Endothelial cell of hepatic sinusoid (primary cell): ENCODE data around the gene KCNT1.

Source experiments
- in situ Hi-C: cut with HindIII; loops from 2 replicates; pipeline ENCODE4 v1.10.0; 2017; ENCODE audit warnings: low sequenced_read_pairs

Gene KCNT1

DNA sequence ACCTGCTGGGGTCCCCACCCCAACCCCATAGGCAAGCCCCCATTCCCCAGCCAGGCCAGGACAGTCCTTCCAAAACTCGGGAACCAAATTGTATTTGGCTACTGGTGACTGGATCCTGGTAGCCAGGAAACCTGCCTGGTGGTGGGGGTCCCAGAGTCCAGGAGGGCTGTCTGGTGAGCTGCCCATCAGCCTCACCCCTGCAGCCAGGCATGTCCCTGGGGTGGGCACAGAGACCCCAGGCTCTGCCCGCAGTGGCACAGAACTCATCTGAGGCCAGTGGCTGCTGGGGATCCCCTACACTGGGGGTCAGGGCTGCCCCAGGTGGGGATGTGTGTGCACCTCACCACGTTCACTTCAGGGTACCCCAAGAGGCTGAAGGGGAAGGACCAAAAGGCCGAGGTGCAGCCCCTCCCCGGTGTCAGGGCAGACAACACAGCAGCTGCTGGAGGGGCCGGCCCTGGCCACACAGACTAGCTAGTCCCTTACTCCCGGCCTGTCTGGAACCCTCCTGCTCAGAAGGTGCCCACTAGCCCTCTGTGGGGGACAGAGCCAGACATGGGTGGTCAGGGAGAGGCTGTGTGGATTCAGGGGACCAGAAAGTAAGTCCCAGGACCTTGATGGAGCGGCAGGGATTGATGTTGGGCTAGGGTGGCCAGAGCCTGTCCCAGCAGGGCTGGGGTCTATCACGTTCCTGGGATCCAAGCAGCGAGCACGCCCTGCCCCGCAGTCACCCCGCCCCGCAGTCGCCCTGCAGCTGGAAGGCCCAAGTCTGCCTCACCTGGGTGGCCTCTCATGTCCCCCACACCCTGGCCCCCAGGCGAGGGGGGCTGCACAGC lies 91.5 kb downstream of the KCNT1 start:
- in situ Hi-C loops = no loop called here

DNA sequence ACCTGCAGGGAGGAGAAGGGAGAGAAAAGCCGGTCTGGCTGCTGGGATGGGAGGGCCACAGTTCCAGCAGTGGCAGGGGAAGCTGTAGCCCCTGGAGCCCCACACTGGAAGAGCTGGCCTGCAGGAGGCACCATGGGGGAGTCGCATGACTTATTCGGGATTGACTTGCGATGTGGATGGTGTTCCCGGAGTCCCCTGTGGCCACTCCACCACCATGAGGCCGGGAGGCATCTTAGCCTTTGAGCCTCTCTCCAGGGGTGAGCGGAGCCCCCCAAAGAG lies 92.0 kb downstream of the KCNT1 start:
- in situ Hi-C loops = no loop called here

DNA sequence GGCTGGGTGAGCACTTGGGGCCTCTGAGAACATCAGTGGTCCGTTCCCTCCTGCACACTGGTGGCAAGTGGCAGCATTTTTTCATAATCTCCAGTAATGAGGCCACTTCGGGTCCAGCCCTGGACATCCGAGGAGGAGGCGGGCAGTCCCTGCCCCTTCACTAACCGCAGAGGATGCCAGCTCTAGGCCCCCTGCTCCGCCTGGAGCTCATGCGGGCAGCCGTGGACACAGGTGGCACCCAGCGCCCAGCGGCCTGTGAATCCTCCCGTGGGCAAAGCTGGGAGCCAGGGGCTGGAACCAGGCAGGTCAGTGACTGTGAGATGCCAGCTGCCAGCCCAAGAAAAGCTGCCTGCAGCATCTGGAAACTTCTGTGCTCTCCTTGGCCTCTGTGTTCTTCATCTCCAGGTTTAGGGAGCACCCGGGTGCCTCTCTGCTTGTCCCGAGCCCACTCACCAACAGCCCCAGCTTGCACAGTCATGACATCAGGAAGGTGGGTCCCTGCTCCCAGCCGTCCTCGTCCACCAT lies 92.4 kb downstream of the KCNT1 start:
- in situ Hi-C loops = no loop called here

DNA sequence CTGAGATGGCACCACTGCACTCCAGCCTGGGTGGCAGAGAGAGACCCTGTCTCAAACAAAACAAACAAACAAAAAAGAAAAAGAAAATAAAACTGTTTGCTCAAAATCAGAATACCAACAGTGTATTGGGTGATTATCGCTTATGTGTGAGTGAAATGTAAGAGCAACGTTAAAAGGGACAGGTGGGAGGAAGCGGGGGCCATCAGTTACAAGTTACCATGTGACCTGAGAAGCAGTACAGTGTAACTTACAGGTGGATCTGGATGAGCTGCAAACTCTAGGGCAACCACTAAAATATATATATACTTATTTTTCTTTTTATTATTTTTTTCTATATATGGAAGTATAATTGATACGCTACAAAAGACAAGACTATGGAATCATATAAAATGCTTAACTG lies 93.4 kb downstream of the KCNT1 start:
- in situ Hi-C loops = no loop called here

DNA sequence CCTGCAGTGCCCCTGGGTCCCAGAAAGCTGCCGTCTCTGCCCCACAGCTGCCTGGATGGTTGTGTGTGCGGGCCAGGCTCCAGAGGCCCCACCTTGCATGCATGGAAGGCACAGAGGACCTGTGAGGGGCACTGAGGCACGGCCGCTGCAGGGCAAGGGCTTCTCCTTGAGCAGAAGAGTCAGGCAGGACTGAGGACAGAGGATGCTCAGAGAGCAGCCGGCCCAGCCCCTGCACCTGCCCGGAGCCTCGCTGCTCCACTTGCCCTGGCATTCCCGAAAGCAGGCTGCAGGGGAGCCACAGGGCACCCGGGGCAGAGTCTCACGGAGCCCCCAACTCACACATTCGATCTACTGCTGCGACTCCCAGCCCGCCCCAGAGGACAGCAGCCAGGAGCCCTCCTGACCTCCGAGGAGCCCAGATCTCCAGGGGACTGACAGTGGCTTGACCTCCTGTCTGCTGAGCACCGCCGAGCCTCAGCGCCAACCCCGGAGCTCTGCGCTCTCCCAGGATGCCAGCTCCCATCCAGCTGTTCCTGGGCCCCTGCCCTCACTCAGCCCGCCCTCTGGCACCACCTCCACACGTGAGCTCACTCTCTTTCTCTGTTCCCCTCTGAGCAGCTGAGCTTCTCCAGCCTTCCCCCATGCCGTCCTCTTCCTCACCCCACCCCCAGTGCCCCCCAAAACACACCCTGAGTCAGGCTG lies 95.0 kb downstream of the KCNT1 start:
- in situ Hi-C loops = no loop called here

DNA sequence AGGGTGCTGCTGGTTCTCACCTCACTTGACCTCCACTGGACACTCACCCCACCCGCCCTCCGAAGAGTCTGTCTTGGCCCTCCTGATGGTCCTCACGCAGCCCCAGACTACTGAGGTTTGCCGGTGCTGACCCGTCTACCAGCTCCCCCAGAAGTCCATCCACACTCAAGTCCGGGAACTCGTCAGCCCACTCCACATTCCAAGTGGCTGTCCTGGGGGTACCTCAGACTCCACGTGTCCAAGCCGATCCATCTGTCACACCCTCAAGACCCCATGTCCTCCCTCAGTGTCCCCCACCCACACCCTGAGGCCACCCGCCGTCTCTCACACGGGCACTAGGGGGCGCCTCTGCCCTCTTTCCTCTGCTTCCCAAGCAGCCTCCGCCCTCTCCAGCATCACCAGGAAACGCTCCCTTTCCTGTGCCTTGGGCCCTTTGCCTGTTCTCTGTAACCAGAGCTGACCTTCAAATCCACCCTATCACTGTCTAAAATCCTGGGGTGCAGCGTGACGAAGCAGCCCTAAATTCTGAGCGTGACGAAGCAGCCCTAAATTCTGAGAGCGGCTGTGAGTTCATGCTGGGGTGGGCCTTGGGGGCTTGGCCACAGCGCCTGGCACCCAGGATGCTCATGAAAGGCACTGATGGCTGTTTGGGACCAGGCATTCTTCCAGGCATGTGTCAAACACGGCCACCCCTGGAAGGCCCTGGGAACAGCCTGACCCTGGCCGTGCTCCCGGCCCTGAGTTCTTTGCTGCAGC lies 95.7 kb downstream of the KCNT1 start:
- in situ Hi-C loops = no loop called here

DNA sequence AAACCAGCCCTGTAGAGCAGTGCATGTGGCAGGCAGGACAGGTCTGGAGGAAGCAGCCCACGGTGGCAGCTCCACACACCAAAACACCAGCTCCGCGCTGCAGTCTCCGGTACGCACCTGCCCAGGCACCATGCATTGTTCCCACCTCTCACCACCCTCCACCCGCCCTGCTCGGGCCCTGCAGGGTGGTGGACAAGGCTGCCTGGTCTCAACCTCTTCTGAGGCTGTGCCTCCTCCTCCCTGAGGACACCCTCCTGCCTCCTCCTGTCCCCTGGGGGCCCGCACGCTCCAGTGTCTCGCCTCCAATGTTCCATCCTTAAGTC lies 96.2 kb downstream of the KCNT1 start:
- in situ Hi-C loops = no loop called here

DNA sequence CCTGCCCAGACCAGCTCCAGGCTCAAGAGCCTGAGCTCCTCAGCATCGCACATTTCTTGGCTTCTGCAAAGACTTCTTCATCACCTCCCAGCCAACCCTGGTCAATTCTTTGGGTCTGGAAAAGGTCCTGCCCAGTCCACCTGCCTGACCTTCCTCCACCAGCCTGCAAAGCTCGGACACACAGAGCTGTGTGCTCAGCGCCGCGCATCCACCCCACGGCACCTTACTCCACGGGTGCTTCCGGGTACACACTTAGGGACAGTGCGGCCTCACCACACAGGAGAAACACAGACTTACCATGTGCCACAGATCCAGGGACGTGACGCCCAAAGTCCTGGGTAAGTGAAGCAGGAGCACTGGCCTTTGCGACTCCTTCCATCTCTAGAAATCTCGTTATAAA lies 97.3 kb downstream of the KCNT1 start:
- in situ Hi-C loops = no loop called here

DNA sequence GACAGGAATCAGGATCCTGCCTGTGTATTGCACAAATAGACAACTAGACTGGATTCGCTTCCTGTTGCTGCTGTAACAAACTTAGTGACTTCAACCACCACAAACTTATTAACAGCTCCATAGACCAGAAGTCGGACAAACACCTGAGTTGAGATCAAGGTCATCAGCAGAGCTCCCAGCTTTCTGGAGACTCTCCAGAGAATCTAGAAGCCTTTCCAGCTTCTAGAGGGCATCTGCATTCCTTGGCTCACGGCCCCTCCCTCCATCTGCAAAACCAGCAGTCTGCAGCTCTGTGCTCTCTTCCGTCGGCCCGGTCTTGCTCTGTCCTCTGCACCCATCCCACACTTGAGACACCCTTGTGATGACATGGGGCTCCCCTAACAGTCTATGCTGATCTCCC lies 99.1 kb downstream of the KCNT1 start:
- in situ Hi-C loops = loop anchor here (10.0 kb wide), 1 partner anchor 106 kb away; the partner anchor contains the start of gene SOHLH1

DNA sequence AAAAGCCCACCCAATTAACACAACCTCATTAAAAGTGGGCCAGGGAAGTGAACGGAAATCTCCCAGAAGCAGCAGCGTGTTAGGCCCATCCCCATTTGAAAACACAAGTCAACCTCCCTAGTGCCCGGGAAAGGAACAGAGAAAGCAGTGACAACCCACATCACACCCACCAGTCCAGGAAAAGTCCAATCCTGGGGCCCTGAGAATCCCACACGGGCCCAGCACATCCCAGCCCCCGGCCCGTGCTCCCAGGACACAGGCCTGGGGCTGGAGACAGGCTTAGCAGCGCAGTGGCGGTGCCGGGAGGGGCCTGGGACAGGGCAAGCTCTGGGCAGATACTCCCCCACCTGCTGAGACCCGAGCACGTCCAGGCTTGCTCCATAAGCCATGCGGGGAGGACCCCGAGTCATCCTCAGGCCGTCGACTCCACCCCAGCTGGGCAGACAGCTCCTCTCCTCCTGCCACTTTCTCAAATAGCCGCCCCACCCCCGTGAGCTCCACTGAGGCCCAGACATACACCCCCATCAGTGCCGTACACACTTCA lies 101.0 kb downstream of the KCNT1 start:
- in situ Hi-C loops = loop anchor here (10.0 kb wide), 1 partner anchor 108 kb away; the partner anchor contains the start of gene SOHLH1

DNA sequence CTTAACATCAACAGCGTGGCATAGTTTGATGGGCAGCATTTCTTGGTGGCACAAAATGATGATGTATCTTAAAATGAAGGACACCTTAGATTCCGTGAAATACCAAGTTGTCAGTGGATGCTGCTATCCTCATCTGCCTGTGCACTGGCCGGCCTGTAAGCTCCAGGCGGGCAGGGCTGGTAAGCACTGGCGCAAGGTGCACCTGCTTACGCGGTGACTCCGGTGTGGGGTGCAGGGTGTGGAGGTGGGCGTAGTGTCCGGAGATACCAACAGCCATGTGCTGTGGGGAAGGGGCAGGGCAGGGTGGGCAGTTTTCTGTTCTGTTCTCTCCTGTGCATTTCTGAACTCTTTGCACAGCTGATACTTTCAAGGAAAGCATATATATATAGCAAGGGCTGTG lies 101.5 kb downstream of the KCNT1 start:
- in situ Hi-C loops = loop anchor here (10.0 kb wide), 1 partner anchor 109 kb away; the partner anchor contains the start of gene SOHLH1

DNA sequence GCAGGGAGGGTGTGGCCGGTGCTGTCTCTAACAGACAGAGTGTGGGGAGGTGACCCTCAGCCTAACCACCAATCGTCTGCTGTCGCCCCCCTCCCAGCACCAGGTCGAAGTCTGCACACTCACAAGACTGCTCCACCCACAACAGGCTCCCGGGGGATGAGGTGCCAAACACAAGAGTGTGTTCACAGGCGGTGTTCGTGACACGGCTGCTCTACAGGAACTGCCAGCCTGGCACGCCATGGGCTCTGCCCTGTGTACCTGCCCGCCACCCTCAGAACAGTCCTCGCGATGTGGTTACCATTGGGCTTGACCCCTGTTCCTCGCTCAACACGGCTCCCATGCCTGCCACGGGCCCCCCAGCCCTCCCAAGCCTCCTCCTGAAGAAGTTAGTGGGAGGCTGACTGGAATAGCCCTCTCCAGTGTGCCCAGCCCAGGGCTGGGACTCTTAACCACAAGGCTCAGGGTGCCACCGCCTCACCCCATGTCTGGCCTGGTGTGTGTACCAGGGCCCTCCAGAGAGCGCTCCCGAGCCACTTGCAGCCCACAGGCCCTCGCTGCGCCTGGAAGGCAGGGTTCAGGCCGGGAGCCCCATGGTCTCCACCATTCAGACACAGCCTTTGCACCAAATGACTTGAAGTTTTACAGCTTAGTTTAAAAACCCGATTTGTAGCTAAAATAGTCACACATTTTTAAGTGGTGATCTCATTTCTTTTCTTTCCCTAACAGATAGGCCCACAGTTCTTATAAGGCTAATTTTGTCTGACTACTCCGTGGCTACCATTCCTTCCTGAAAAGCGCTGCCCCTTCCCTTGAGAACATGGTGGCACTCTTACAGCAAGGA lies 102.8 kb downstream of the KCNT1 start:
- in situ Hi-C loops = loop anchor here (10.0 kb wide), 1 partner anchor 110 kb away; the partner anchor contains the start of gene SOHLH1

DNA sequence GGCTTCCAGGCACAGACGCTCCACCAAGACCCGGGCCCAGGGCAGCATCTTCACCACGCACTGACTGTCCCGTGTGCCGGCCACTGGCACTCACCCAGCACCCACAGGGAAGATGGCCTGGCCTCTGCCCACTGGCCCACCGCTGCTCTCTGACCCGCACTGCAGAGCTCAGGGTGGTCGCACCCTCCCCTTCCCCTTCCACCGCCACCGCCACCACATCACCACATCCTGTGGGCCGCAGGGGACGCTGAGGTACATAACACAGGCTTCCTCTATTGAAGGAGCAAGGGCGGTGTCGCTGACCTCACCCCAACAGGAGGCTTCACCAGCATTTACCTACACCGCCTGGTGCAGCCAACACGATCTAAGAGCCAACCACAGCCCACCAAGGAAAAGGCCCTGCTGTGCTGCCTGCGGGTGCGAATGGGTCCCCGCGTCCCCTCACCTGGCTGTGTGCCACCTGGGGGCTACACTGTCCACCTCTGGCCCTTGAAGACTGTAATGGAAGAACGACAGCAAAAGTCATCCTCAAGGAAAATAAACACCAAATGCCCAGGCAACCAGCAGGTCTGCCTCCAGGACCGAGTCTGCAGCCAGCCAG lies 103.5 kb downstream of the KCNT1 start:
- in situ Hi-C loops = loop anchor here (10.0 kb wide), 1 partner anchor 111 kb away; the partner anchor contains the start of gene SOHLH1

DNA sequence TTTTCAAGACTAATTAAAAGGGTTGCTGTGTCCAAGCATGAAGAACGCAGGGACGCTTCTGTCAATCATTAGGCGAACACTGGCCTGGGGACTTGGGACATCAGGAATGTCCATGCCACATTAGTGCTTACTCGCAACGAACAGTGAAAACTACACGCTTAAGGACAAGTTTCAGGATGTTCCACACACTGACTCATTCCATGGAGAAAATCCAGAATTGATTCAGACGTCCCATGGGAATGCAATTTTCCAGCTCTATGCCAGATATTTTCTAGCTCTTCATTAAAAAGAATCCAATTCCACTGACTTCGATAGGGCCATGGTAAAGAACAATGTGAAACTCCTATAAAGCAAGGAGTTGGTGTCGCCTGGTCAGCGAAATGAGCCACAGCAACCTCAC lies 107.2 kb downstream of the KCNT1 start:
- in situ Hi-C loops = loop anchor here (10.0 kb wide), 1 partner anchor 114 kb away; the partner anchor contains the start of gene SOHLH1

DNA sequence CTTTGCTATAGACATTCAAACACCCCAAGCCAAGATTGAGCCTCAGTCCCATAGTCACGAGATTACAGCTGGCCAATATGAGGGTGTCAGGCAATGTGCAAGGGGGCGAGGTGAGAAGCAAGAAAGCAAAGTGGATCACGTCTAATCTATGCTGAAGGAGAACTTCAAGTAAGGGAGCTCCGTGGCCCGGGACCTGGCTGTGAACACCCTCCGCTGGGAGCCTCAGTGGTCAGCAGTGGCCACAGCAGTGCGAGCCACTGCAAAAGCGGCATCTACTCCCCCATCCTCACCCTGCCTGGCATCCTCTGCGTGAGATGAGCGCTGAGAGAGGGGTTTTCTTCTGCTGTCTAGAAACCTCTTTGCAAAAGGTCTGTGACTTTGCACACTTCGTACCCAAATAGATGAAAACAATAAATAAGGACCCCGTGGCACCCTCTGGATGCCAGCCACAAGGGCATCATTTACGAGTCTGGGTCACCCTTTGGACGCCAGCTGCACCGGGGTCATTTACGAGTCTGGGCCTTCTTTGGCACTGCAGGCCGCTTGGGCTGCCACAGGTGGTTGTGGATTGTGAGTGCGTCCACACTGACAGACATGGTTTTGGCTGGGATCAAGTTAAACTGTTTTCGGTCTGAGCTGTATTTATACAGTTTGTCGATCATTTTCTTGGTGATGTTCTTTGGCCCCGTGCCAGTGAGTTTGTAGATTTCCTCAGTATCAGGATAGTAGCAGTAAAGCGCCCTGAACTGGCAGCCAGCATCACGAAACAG lies 109.0 kb downstream of the KCNT1 start:
- in situ Hi-C loops = no loop called here

DNA sequence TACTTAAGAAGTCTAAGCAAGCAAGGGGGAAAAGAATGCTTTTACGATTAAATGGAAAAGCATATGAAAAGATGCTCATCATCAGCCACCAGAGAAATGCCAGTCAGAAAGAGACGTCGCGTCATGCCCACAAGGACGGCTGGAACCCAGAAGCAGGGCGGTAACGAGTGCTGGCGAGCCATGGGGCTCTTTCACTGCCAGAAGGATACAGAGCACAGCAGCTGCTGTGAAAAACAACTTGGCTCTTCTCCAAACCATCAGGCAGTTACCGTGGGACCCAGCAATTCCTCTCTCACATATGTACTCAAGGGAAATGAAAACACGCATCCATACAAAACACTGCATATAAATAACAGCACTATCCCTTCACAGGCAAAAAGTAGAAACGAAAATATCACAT lies 109.8 kb downstream of the KCNT1 start:
- in situ Hi-C loops = no loop called here

DNA sequence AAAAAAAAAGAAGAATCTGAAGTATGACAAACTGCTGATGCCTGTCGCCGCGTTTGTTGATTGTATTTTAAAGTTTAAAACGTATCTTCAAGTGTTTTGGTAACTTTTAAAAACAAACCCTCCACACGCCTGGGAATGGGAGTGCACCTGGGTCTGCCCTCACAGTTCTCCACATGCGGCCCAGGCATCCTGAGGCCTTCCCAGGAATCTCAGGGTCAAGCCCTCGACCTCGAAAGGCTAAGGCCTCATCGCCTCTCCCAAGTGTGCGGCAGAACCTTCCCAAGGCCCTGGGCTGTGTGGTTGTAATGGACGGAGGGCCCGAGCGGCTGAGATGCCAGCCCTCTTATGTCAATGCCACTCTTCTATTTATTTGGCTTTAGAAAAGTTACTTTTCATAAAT lies 111.0 kb downstream of the KCNT1 start:
- in situ Hi-C loops = no loop called here

DNA sequence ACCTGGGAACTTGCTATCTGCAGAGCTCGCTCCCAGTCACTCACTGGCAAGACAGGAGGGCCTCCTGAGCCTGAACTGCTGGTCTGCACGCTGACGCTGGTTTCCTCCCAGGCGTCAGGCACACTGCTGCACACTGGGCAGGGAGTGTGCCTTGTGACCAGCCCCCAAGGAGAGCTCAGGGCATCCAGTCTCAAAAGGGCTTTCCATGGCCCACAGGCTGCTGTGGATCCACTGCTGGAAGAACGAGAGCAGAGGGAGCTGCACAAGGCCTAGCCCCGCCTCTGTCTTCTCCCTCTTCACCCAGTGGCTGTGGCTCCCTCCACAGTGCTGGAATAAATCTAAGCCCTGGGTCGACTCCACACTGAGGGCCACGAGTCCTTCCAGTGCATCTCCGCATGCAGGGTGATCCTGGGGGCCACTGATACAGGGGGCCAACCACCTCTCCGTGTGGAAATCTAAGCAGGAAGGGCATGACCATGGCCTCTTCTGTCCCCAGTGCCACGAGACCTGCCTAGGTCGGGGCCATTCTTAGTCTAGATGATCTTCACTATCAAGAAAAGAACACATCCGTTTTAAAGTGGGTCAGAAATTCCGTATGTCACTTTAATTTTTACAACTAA lies 111.8 kb downstream of the KCNT1 start:
- in situ Hi-C loops = no loop called here
